Measurements from ENCODE around the gene RPS15.

RPS15 gene

DNA sequence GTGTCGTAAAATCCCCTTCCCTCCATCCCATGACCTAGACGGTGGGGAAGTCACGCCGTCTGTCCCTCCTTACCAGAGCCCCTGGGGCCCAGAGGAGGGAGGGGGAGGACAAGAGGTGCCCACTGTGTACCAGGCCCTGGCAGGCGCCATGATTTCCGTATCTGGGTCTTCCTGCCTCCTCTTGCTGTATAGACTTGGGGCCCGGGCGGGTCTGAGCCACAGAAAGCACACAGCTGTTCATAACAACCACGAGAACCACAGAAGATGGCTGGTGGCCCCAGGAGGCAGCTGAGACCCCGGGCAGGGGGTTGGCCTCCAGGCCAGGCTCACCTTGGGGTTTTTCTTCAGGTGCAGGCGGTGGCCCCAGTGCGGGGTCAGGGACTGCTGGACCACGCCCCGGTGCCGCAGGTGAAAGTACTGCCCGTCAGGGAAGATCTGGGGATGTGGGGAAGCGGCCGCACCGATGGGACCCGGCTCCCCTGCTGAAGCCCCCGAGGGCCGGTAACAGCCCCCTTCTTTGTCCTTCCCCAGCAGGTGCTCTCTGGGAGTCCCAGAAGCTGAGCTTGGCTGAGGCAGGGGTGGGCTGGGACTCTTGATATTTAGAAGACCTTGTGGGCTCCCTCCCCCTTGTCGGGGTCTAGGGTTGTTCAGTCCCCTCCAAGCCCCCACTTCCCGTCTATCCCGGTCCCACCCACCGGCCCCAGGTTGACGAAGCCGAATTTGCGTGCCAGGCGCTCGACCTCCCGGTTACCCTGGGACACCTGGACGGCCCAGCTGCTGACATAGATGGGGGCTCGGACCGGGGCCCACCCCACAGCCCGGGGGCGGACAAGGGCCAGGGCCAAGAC, 51.5 kb downstream of the RPS15 start:
- DNase-seq: no peak
